GM19463 (cell line): ENCODE measurements around the gene TAAR1.

ENCODE experiments used
- ATAC-seq: cut with Tn5 transposase; IDR thresholded peaks from one replicate; pipeline ENCODE4 v1.9.1; 2021; ENCODE audit warnings: mild to moderate bottlenecking, moderate library complexity; ENCODE audit not compliant: unreplicated experiment

The TAAR1 gene

DNA sequence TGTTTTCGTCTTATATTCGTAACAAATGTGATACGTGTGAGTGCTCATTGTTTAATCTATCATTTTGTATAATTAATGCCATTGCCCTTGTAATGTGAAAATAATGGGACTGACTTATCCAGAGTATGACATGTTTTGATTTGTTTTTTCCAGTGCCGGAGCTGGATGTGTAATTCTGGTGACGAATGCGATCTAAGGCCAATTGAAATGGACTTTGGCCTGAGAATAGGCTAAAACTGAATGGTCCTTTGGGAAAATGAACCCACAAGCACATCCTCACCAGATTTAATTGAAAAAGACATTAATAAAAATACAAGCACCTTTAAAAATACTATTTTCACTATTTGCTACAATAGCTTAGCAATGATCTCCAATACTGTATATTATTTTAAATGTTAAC, 62.8 kb downstream of the TAAR1 start:
- no peak for ATAC-seq
